Stimulated activated CD8-positive, alpha-beta memory T cell treated with anti-CD3 and anti-CD28 coated beads, Interleukin-12 subunit alpha, Interleukin-12 subunit beta, amount 100 ng/mL, for 1 hour (primary cell): ENCODE data around the gene CASP4.
"Not testable (repeated sequence)": the region's sequence is repeated elsewhere in the genome, so short reads cannot be mapped to it uniquely, and the experiment has no call there.

Experiments
- DNase-seq: peaks from one replicate; pipeline ENCODE4 v3.0.0-alpha.2; 2020; ENCODE audit warnings: low read depth

CASP4 gene

GRCh38 chr11:104968355-104968855, at the start of gene CASP4:
CASP4 (minus strand) TSS chr11:104968574; CDS start chr11:104968525, 49 bp downstream.
- DNase-seq: no peak

DNA sequence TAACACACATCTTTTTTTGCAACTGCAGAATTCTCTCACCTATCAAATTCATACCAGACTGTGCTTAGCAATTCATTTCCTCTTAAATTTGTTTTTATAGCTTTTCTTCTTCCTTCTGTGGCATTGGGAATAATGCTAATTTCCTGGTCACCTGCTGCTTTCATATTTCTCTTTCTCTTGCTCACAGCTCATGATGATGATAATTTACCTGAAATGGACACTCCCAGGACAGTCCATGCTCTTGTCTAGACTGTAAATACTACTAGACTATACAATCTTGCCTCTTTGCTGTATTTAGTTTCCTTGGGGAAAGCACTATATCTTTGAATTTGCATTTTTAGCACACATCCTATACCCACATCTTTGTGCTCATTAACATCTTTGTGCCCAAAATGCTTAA, 39.1 kb upstream of the CASP4 start:
- no peak for DNase-seq

GRCh38 chr11:105005451-105005845, 37.1 kb upstream of the CASP4 start:
- no peak for DNase-seq

- DNase-seq: no peak
These were observed 35.6 kb upstream of the CASP4 start for GRCh38 chr11:105004021-105004420.

DNA sequence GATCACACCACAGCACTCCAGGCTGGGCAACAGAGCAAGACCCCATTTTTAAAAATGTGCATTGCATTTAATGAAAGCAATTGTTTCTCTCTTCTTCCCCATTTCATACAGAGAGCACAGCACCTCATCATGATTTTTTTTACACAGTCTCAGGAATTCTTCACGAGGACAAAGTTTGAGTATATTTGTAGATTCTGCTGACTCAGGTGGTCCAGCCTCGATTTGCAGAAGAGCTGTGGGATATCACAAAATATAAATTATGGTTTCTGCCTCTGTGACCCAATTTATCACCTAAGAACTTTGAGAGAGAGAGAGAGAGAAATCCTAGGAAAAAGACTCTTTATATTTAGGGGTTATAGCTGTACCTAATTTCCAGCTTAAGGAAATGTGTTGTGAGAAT, 34.8 kb upstream of the CASP4 start:
- no peak for DNase-seq

GRCh38 chr11:105000797-105001196, 32.4 kb upstream of the CASP4 start:
- DNase-seq: peak; percentile 23

DNA sequence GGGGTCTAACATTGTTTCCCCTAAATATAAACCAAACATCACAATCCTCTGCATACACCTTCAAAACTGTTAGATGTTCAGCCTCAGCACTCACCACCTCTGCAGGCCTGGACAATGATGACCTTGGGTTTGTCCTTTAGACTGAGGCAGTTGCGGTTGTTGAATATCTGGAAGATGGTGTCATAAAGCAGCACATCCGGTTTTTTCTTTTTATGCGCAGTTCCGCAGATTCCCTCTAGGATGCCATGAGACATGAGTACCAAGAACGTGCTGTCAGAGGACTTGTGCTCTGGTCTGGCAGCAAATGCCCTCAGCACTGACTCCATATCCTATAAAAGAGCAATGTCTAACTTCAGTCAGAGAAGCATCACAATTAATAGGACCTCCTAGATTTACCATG, 31.8 kb upstream of the CASP4 start:
- no peak for DNase-seq

- DNase-seq: no peak
These were observed 31.3 kb upstream of the CASP4 start for GRCh38 chr11:104999721-105000120.

DNA sequence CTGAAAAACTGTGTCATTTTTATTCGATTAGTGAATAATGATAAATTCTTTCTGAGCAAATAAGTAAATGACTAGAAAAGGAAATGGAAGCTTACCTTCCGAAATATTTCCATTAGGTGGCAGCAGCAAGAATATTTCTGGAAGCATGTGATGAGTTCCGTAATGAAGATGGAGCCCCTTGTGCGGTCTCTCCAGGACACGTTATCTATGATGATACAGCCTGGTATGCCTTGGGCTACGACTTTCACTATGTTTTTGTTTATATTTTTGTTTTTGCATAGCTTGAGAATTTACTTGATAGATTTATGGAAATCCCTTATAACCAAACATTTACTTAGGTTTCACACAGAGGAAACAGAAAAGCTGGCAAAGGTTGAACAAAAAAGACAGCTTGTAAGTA, 28.9 kb upstream of the CASP4 start:
- DNase-seq: no peak

DNA sequence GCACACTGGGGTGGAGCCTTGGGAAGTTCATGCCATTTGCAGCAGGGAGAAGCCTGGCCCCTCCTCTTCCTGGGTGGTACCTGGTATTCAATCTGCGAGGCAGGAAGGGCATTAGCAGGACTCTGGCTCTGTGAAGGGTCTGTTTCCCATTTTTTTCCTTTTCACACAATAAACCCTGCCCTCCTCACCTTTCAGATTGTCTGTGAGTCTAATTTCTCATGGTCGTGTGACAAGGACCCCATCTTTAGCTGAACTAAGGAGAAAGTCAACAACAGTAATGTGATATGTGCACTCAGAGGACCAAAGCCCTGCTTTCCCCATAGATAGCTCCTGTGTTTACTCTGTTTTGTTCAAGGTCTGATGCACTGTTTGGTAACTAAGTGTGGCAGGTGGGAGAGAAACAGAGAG, 26.6 kb upstream of the CASP4 start:
- no peak for DNase-seq

DNA sequence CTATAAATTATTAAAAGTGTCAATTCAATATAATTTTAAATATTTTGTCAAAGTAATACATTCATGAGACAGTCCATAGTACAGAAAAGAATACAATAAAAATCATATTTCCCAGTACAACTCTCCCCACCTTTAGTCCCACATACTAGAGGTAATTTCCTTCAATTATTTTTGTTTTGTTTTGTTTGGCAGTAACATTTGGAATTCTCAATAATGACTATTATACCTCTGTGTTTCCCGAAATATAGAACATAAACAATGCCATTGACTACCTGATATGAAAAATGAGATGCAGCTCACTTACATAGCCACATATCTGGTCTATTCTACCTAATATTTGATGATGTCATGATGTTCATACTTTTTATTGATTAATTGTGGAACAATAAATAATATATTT, 24.4 kb upstream of the CASP4 start:
- DNase-seq: no peak

- no peak for DNase-seq
These were observed 23.6 kb upstream of the CASP4 start for GRCh38 chr11:104991994-104992393.

GRCh38 chr11:104984808-104985207, 16.4 kb upstream of the CASP4 start:
- no peak for DNase-seq

DNA sequence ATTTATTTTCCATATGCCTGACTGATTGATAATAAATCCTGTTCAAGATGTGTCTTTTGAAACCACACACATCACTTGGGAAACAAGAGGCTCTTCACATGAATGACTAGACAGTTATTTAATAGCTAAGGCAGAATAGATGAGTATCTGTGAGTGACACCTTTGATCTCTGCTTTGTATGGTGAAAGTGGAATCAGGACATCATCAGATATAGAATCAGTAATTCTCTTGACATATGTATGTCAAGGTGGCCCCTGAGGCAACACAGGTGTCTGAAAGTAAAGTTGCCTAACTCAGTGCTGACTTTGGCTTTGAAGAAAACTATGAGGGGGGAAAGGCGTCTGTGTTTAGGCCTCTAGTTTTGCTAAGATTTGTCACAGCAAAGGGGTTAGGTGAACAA, 11.5 kb upstream of the CASP4 start:
- DNase-seq: no peak

DNA sequence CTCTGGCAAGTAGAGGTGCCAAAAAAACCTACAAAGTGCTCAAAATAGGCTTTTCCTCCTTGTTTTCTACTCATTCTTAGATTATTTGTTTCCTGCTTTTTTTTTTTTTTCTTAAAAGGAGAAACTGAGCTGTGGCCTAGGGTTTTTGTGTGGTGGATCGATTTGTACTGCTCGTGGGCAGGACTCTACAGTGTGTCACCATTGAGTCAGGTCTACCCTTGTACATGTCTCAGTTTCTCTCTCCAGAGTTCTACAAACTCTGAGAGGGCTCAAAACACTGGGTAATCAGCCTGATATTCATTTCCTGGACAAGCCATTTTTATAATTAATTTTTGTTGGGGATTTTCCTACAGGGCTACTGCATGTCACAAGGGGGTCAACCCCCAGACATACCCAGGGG, 5.2 kb upstream of the CASP4 start:
- no peak for DNase-seq

- DNase-seq: not testable (repeated sequence)
These were observed 4.5 kb upstream of the CASP4 start for GRCh38 chr11:104972924-104973323.

DNA sequence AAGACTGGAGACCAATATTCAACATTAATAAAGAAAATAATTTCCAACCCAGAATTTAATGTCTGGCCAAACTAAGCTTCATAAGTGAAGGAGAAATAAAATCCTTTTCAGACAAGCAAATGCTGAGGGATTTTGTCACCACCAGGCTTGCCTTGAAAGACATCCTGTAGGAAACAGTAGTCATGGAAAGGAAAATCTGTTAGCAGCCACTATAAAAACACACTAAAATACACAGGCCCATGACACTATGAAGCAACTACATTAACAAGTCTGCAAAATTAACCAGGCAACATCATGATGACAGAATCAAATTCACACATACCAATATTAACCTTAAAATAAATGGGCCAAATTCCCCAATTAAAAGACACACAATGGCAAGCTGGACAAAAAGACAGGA, 2.4 kb upstream of the CASP4 start:
- DNase-seq: no peak

DNA sequence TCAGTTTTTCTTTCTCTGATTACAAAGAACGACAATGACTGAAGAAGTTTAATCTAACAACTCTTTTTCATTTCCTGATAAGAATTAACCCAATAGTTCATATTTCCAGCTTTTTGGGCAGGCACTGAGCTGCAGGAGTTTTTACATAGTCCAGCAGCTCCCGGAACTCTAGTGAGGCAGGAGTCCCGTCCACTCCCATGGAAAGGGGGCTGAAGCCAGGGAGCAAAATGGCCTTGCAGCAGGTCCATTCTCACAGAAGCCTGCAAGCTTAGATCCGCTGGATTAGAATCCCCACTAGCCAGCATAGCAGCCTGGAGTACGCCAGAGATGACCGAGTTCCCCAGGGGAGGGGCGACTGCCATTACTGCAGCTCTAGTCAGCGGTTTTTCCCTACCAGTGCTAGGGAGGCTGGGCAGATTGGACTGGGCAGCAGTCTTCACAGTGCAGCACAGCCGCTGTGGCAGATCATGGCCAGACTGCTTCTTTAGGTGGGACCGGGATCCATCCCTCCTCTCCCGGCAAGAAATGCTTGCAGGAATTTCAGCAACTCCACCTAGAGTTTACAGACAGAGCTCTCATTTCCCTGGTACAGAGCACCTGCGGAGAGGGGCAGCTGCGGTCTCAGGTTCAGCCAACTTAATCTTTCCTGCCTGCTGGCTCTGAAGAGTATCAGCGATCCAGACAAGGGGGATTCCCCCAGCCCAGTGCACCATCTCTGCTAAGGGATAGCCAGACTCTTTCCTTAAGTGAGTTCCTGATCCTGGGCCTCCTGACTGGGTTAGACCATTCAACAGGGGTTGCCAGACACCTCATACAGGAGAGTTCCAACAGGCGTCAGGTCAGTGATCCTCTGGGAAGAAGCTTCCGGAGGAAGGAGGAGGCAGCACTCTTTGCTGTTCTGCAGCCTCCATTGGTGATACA, 742 bp upstream of the CASP4 start:
- DNase-seq: no peak

DNA sequence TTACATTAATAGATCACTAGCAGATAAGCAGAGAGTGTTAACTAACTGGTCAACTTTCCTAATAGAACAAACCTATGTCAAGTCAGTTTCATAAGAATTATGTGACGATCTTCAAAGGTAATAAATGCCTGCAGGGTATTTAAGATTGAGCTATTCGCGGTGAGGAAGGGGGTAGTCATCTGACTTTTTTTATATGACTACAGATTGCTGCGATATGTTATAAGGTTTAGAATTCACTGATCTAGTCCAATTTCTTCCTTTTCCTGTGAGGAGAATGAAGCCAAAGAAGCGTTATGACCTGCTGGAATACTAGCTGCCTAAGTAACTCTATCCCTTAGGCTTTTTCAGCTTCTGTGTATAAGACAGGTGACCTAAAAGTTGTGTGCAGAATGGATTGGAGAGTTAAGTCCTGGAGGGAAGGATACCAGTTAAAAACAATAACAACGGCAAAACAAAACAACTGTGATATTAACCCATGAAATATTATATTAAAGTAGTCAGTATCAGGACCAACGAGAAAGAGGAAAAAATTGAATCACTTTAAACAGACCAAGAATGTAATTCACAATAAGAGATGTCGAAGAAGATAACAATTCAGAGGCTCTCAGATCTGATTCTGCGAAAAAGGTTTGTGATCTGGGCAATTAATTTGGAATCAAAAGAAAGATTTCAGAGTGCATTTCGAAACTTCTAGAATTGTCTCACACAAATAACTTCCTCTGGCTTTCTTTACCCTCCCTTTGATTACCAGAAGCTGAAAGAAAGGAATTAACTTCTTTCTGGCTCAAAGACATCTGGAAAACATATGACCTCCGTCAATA, 630 bp downstream of the CASP4 start:
- DNase-seq: no peak

DNA sequence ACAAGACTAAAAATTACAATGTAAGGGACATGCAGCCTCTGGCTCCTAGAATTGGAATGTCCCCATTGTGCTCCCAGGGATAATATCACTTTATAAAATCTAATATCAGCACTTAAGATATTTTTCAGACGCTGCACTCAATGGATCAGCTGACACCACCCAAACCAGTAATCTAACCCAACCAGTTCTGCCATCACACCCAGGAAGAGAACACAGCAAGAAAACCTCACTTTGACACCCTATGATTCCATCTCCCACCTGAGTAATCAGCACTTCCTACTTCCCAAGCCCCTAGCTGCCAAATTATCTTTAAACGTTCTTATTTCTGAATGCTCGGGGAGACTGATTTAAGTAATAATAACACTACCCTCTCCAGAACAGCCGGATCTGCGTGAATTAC, 2.6 kb downstream of the CASP4 start:
- DNase-seq: no peak

DNA sequence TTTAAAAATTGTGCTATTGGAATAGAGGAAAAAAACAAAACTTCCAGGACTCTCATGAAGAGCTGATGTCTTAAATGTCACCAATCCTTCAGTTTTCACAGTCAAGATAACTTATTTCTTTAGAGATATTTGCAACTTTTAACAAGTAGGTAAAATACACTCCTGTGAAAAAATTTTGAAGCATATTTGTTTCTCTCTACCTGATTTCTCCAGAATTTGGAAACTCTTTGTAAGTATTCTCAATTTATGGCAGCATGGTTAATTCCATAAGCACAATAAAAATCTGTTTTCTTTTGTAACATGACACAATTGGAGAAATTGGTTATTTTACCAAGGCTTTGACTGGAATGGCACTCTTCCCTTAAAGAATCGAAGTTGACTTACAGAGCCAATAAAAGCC, 4.1 kb downstream of the CASP4 start:
- no peak for DNase-seq

DNA sequence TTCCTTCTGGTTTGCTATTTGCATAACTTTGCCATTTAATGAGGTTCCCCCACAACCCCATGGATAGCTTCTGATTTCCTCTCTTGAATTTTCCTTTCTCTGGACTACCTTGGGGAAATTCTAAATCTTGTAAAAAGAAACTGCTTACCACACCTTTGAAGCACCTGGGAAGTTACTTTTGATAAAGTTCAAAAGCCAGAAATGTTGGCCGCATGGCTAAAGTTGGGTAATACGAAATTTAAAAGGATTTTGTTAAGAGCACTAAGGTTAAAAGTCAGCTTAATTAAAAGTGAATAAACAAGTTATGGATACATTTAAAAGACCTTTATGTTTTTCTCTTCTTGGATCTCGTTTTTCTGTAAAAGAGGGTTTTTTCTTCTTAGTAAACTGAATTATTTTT, 5.5 kb downstream of the CASP4 start:
- DNase-seq: no peak

- no peak for DNase-seq
These were observed 11.1 kb downstream of the CASP4 start for GRCh38 chr11:104957280-104957679.
